Lower leg skin (tissue), 3 donors: ENCODE data around the gene IPO9.

Experiments used
- POLR2A ChIP-seq, 2 donors: fragments of 450-650 bp; IDR thresholded peaks; one replicate each; pipeline ENCODE4 v1.6.1; 2016 to 2017; ENCODE audit warnings: antibody characterized with exemption in 2 of 2, mild to moderate bottlenecking in 1 of 2, moderate library complexity in 1 of 2
- TF ChIP-seq, protein P1 (sequence below), 3 donors: fragments of 450-650 bp; IDR thresholded peaks; one replicate each; pipeline ENCODE4 v1.5.1; 2016; ENCODE audit warnings: antibody characterized with exemption in 3 of 3, mild to moderate bottlenecking in 3 of 3, moderate library complexity in 2 of 3

DNA sequence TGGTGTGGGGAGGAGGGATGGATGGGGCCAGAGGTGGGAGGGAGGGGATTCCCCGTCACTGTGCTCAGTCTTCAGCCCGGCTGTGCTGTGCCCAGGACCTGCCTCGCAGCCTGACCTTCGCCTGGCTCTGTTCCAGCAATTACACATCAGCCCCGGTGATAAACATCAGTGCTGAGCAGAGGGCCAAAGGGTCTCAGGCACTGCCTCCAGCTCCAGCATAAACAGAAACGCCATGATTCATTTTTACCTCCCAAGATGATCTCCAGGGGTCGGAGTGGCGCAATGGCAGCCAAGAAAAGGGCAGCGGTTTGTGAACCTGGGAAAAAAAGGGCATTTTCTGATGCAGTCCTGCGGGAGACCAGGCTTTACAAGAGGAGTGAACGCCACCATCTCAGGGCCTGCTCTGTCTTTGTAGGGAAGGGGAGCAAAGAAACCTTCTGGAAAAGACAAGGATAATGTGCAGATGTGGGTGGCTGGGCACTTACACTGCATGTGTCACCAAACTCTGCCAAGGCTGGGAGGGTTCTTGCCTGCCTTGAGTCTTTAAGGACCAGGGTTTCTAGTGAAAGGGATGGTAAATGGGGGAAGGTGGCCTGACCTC, 87.8 kb downstream of the IPO9 start:
- TF ChIP-seq, protein P1, sequence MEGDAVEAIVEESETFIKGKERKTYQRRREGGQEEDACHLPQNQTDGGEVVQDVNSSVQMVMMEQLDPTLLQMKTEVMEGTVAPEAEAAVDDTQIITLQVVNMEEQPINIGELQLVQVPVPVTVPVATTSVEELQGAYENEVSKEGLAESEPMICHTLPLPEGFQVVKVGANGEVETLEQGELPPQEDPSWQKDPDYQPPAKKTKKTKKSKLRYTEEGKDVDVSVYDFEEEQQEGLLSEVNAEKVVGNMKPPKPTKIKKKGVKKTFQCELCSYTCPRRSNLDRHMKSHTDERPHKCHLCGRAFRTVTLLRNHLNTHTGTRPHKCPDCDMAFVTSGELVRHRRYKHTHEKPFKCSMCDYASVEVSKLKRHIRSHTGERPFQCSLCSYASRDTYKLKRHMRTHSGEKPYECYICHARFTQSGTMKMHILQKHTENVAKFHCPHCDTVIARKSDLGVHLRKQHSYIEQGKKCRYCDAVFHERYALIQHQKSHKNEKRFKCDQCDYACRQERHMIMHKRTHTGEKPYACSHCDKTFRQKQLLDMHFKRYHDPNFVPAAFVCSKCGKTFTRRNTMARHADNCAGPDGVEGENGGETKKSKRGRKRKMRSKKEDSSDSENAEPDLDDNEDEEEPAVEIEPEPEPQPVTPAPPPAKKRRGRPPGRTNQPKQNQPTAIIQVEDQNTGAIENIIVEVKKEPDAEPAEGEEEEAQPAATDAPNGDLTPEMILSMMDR (IDR thresholded peaks at IDR 0.05): no peak
- TF ChIP-seq POLR2A (IDR thresholded peaks at IDR 0.05): no peak
